Right lobe of liver (tissue), 4 donors: Measurements from ENCODE around the gene RB1.

Experiments
- CTCF ChIP-seq, 4 donors: fragments of 200-600 bp in 3 of 4; fragments of 450-650 bp in 1 of 4; IDR thresholded peaks; one replicate each; pipeline versions ENCODE4 v1.5.1 to v1.8.0; 2016 to 2022; ENCODE audit warnings: antibody characterized with exemption in 4 of 4, mild to moderate bottlenecking in 2 of 4
- POLR2A ChIP-seq: fragments of 450-650 bp; IDR thresholded peaks from one replicate; pipeline ENCODE4 v1.6.1; 2017; ENCODE audit warnings: antibody characterized with exemption, mild to moderate bottlenecking
- donor health status: DM: no; HTN: no; CAD: no.
- donor health status: DM: no; HTN: no; CAD: no.
- donor health status: DM: no; HTN: yes; CAD: no.

- TF ChIP-seq CTCF (IDR thresholded peaks at IDR 0.05) (no peak), POLR2A (no peak)
These were observed 16.8 kb downstream of the RB1 start for GRCh38 chr13:48320399-48320790.
